Lower leg skin (tissue), 4 donors: Measurements from ENCODE around the gene ENDOV. TPM values are rescaled to one million over a fixed set of nuclear protein-coding genes. Genes with fewer than 3 reads are reported as not detected.

Source experiments
- DNase-seq, 2 donors: peaks; one replicate each; pipeline ENCODE4 v3.0.0-alpha.2; 2019; ENCODE audit warnings: low spot score in 2 of 2
- H3K4me3 ChIP-seq: fragments of 200-600 bp; sonication (generic); 2 replicates; pipeline ENCODE4 v1.5.1; 2017; ENCODE audit warnings: mild to moderate bottlenecking, low read depth; ENCODE audit not compliant: poor library complexity, severe bottlenecking
- CTCF ChIP-seq, 3 donors: fragments of 450-650 bp; IDR thresholded peaks; one replicate each; pipeline ENCODE4 v1.5.1; 2016; ENCODE audit warnings: antibody characterized with exemption in 3 of 3, mild to moderate bottlenecking in 3 of 3, moderate library complexity in 2 of 3
- POLR2A ChIP-seq, 2 donors: fragments of 450-650 bp; IDR thresholded peaks; one replicate each; pipeline ENCODE4 v1.6.1; 2016 to 2017; ENCODE audit warnings: antibody characterized with exemption in 2 of 2, mild to moderate bottlenecking in 1 of 2, moderate library complexity in 1 of 2
- WGBS, 2 donors: methylation state at CpG; one replicate each; pipeline ENCODE4 v1.1.5; 2018; 5-methylcytosine and 5-hydroxymethylcytosine counted together
- intact Hi-C: fragments of 100-400 bp; cut with DNase I; formaldehyde crosslinking; loops from one replicate; pipeline ENCODE4 v1.15.0; 2023; ENCODE audit warnings: low total_unique reads
- total RNA-seq, 4 donors: library from RNA; depleted of rRNA; stranded (reverse); fragments of >200 nt; gene quantifications; one replicate each; pipeline ENCODE4 v1.1.0, GENCODE V29; 2016

The ENDOV gene
- total RNA-seq, 4 donors from 2014 or later, result 13.7 to 26.8 (median 21.3) TPM

GRCh38 chr17:80466188-80466705 lies 51.3 kb downstream of the ENDOV start:
- no peak overlapping the region for H3K4me3 ChIP-seq
- intact Hi-C loops, result no loop called here
- DNase-seq, result no peak
- WGBS, 2 donors, result 81% methylated on average over 12 to 15 of the region's 15 CpGs
- no peak for TF ChIP-seq POLR2A (IDR thresholded peaks at IDR 0.05)
- TF ChIP-seq CTCF (IDR thresholded peaks at IDR 0.05), result no peak

GRCh38 chr17:80468242-80468641 lies 53.3 kb downstream of the ENDOV start:
- TF ChIP-seq POLR2A (IDR thresholded peaks at IDR 0.05), result no peak
- TF ChIP-seq CTCF (IDR thresholded peaks at IDR 0.05), result no peak
- no peak for DNase-seq
- WGBS, 2 donors, result 19 to 29% methylated on average over 11 to 16 of the region's 16 CpGs
- intact Hi-C loops, result no loop called here
- no peak overlapping the region for H3K4me3 ChIP-seq

- H3K4me3 ChIP-seq, result no peak overlapping the region
- TF ChIP-seq POLR2A (IDR thresholded peaks at IDR 0.05) (no peak), CTCF (IDR thresholded peaks at IDR 0.05) (no peak)
- DNase-seq, result no peak
- intact Hi-C loops, result no loop called here
- 69 to 70% methylated on average over 28 of the region's 28 CpGs for WGBS, 2 donors
Measured at GRCh38 chr17:80468781-80469493, 54.0 kb downstream of the ENDOV start.

GRCh38 chr17:80469667-80470066 lies 54.7 kb downstream of the ENDOV start:
- TF ChIP-seq POLR2A (IDR thresholded peaks at IDR 0.05), result no peak
- no peak for TF ChIP-seq CTCF (IDR thresholded peaks at IDR 0.05)
- 77 to 81% methylated on average over 7 to 11 of the region's 11 CpGs for WGBS, 2 donors
- no peak for DNase-seq
- intact Hi-C loops, result no loop called here
- H3K4me3 ChIP-seq, result no peak overlapping the region

GRCh38 chr17:80470603-80471002 lies 55.6 kb downstream of the ENDOV start:
- WGBS, 2 donors, result 85 to 87% methylated on average over 14 to 17 of the region's 21 CpGs
- H3K4me3 ChIP-seq, result no peak overlapping the region
- TF ChIP-seq CTCF (IDR thresholded peaks at IDR 0.05), result no peak
- TF ChIP-seq POLR2A (IDR thresholded peaks at IDR 0.05), result no peak
- intact Hi-C loops, result no loop called here
- DNase-seq, result no peak

GRCh38 chr17:80471922-80472321 lies 57.0 kb downstream of the ENDOV start:
- intact Hi-C loops, result no loop called here
- no peak for DNase-seq
- TF ChIP-seq CTCF (IDR thresholded peaks at IDR 0.05), result no peak
- no peak for TF ChIP-seq POLR2A (IDR thresholded peaks at IDR 0.05)
- H3K4me3 ChIP-seq, result no peak overlapping the region
- WGBS, 2 donors, result 64% methylated on average over 8 of the region's 8 CpGs
